ENCODE measurements around the gene FAM131B. TPM values are rescaled to one million over a fixed set of nuclear protein-coding genes. Genes with fewer than 3 reads are reported as not detected.

FAM131B gene
- total and polyA plus RNA-seq, 2 of the 13 experiments (the other 11 are each of a cell fraction or from before 2014, with no cell fraction given) = 0.07 TPM; not detected in 1

DNA sequence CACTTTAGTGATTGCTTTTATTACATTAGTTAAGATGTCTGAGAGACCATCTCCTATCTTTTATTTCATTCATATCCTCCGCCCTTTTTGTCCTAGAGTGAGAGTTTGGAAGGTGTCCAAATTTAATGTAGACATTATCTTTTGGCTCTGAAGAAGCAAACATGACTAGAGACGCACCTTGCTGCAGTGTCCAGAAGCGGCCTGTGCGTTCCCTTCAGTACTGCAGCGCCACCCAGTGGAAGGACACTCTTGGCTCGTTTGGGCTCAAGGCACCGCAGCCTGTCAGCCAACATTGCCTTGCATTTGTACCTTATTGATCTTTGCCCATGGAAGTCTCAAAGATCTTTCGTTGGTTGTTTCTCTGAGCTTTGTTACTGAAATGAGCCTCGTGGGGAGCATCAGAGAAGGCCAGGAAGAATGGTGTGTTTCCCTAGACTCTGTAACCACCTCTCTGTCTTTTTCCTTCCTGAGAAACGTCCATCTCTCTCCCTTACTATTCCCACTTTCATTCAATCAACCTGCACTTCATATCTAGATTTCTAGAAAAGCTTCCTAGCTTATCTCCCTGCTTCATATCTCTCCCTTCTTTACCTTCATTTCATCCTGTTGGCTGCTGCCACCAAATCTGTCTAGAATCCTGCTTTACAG is 57.0 kb downstream of the FAM131B start:
- Histone ChIP-seq H3K27me3 (ENCODE audit: control insufficient read depth in 1 of 2, insufficient read depth in 2 of 2, low read length in 2 of 2) (no peaks in the 10 kb centered on the region), H3K4me1 (ENCODE audit: insufficient read depth, low read length) (no peaks in the 10 kb centered on the region), H3K79me2 (ENCODE audit: insufficient read depth, low read length) (no peaks in the 10 kb centered on the region), H3K36me3 (replicated peaks in 1 of 2; ENCODE audit: control insufficient read depth in 1 of 2, insufficient read depth in 2 of 2, low read length in 2 of 2) (peaks cover 20 to 71% of the 10 kb centered on the region in 2 experiments), H3K4me2 (ENCODE audit: low read depth, low read length) (no peak overlapping the region), H3K9me3 (ENCODE audit: low read length) (no peaks in the 10 kb centered on the region), H3K9ac (ENCODE audit: insufficient read depth, low read depth, low read length) (no peak overlapping the region), H2AFZ (ENCODE audit: low read length) (no peak overlapping the region), H3K27ac (ENCODE audit: extremely low read length, insufficient read depth, low read length) (no peak overlapping the region), H4K20me1 (ENCODE audit: insufficient read depth, low read length) (no peaks in the 10 kb centered on the region; the same call in 1 of the 2 replicates), H3K4me3 (replicated peaks in 1 of 3; ENCODE audit: insufficient read depth in 1 of 3, low read depth in 2 of 3, low read length in 3 of 3) (no peak overlapping the region)
- FAIRE-seq (peak; percentile 71), DNase-seq (ENCODE audit: low spot score) (peak; percentile 44), ATAC-seq (peak; percentile 97)
- ChIA-PET POLR2A (no interaction called here), CTCF (ENCODE audit: low intra/inter-chr PET ratio, low total read pairs) (interaction anchor here (1.8 kb wide), 1 partner anchor 65 kb away, joined by 35 read pairs; no protein-coding TSS in a partner anchor)
- TF ChIP-seq STAG1 (CRISPR knock-in tag; IDR thresholded peaks at IDR 0.05) = peak; percentile 88
- peak; percentile 25; the same call in 1 of the 2 replicates for TF ChIP-seq ZFX (CRISPR knock-in tag; IDR thresholded peaks at IDR 0.05; ENCODE audit: low read depth)
- no peak for TF ChIP-seq MXD4 (CRISPR knock-in tag; IDR thresholded peaks at IDR 0.05)
- peak; percentile 19 for TF ChIP-seq XRCC5 (optimal IDR thresholded peaks at IDR 0.05; ENCODE audit: low read length)
- peak; percentile 73 for TF ChIP-seq RAD21 (CRISPR knock-in tag; IDR thresholded peaks at IDR 0.05)
- peak; percentile 65; the same call in 1 of the 2 replicates for TF ChIP-seq REPIN1 (CRISPR knock-in tag; IDR thresholded peaks at IDR 0.05; ENCODE audit: borderline replicate concordance, low read depth)
- TF ChIP-seq, protein P1, sequence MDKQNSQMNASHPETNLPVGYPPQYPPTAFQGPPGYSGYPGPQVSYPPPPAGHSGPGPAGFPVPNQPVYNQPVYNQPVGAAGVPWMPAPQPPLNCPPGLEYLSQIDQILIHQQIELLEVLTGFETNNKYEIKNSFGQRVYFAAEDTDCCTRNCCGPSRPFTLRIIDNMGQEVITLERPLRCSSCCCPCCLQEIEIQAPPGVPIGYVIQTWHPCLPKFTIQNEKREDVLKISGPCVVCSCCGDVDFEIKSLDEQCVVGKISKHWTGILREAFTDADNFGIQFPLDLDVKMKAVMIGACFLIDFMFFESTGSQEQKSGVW (CRISPR knock-in tag; IDR thresholded peaks at IDR 0.05; ENCODE audit: borderline replicate concordance) = no peak
- no peak for TF ChIP-seq ZFP82 (CRISPR knock-in tag; IDR thresholded peaks at IDR 0.05; ENCODE audit: borderline replicate concordance)
- TF ChIP-seq ZNF121 (CRISPR knock-in tag; IDR thresholded peaks at IDR 0.05) = peak; percentile 99
- TF ChIP-seq FUBP1 (CRISPR knock-in tag; IDR thresholded peaks at IDR 0.05; ENCODE audit: borderline replicate concordance) = no peak
- TF ChIP-seq ZBTB33 (CRISPR knock-in tag; IDR thresholded peaks at IDR 0.05) = peak; percentile 82
- TF ChIP-seq ZBTB38 (CRISPR knock-in tag; IDR thresholded peaks at IDR 0.05) = peak; percentile 91
- TF ChIP-seq, protein P2, sequence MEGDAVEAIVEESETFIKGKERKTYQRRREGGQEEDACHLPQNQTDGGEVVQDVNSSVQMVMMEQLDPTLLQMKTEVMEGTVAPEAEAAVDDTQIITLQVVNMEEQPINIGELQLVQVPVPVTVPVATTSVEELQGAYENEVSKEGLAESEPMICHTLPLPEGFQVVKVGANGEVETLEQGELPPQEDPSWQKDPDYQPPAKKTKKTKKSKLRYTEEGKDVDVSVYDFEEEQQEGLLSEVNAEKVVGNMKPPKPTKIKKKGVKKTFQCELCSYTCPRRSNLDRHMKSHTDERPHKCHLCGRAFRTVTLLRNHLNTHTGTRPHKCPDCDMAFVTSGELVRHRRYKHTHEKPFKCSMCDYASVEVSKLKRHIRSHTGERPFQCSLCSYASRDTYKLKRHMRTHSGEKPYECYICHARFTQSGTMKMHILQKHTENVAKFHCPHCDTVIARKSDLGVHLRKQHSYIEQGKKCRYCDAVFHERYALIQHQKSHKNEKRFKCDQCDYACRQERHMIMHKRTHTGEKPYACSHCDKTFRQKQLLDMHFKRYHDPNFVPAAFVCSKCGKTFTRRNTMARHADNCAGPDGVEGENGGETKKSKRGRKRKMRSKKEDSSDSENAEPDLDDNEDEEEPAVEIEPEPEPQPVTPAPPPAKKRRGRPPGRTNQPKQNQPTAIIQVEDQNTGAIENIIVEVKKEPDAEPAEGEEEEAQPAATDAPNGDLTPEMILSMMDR (CRISPR knock-in tag; IDR thresholded peaks at IDR 0.05) = peak; percentile 87
- TF ChIP-seq MXI1 (IDR thresholded peaks at IDR 0.05; ENCODE audit: borderline replicate concordance, low read depth, low read length) = no peak
- TF ChIP-seq IKZF5 (CRISPR knock-in tag; IDR thresholded peaks at IDR 0.05) = no peak
- no peak for TF ChIP-seq ZNF354B (CRISPR knock-in tag; IDR thresholded peaks at IDR 0.05)
- peak; percentile 77 for TF ChIP-seq SMC3 (IDR thresholded peaks at IDR 0.05; ENCODE audit: low read length)
- in situ Hi-C loops (cut with HindIII; ENCODE audit: extremely low pct_ligation_motif_present, low pct_unique_long_range_greater_than_20kb) (no loop called here), intact Hi-C loops (cut with micrococcal nuclease; ENCODE audit: unreplicated experiment) (loop anchor here (1.0 to 10.0 kb wide), 3 partner anchors 16 to 301 kb away; no protein-coding TSS in a partner anchor)
- 72% methylated on average over 10 of the region's 10 CpGs for WGBS (ENCODE audit: low lambda C conversion rate)
- BruUV-seq (replicated peaks) = TSS peak; percentile 12

All from HepG2 (cell line).